ENCODE results near the gene BCOR. TPM values are rescaled to one million over a fixed set of nuclear protein-coding genes. Genes with fewer than 3 reads are reported as not detected.

The BCOR gene
- total and polyA plus RNA-seq, 9 of the 15 experiments (the other 6 are each of a cell fraction or from before 2014, with no cell fraction given) = 27.5 to 113 (median 37.6) TPM

- no peak for TF ChIP-seq ZBTB7A (IDR thresholded peaks at IDR 0.05; ENCODE audit: borderline replicate concordance, control insufficient read depth, low read depth, low read length)
- no peak for TF ChIP-seq SFPQ (IDR thresholded peaks at IDR 0.05; ENCODE audit: low read depth, low read length)
- TF ChIP-seq NR2F6 (CRISPR knock-in tag; IDR thresholded peaks at IDR 0.05) = no peak
- no peak for TF ChIP-seq ZNF212 (CRISPR knock-in tag; IDR thresholded peaks at IDR 0.05)
- peak; percentile 88 for TF ChIP-seq CCNT2 (IDR thresholded peaks at IDR 0.05; ENCODE audit: borderline replicate concordance, extremely low read depth, insufficient read length, low read depth, low read length)
- TF ChIP-seq CHD4 (IDR thresholded peaks at IDR 0.05; ENCODE audit: insufficient read depth, insufficient replicate concordance, low read depth, low read length, poor library complexity, severe bottlenecking) = no peak
- TF ChIP-seq ZNF77 (CRISPR knock-in tag; IDR thresholded peaks at IDR 0.05) = no peak
- TF ChIP-seq ZBED1 (IDR thresholded peaks at IDR 0.05) = no peak
- no peak for TF ChIP-seq ESRRB (CRISPR knock-in tag; IDR thresholded peaks at IDR 0.05; ENCODE audit: borderline replicate concordance)
- no peak for TF ChIP-seq EWSR1 (IDR thresholded peaks at IDR 0.05; ENCODE audit: borderline replicate concordance, low read depth, partially characterized antibody)
- peak; percentile 87 for TF ChIP-seq ZFP36 (IDR thresholded peaks at IDR 0.05; ENCODE audit: low read depth, low read length, partially characterized antibody)
- TF ChIP-seq GTF2E2 (tag; IDR thresholded peaks at IDR 0.05) = peak; percentile 84
- TF ChIP-seq CEBPG (CRISPR knock-in tag; IDR thresholded peaks at IDR 0.05) = no peak
- TF ChIP-seq CEBPG (tag; conservative IDR thresholded peaks at IDR 0.05 in 1 of 2, IDR thresholded peaks at IDR 0.05 in 1 of 2) = no peak
- no peak for TF ChIP-seq KAT8 (IDR thresholded peaks at IDR 0.05; ENCODE audit: low read depth)
- TF ChIP-seq MLLT1 (IDR thresholded peaks at IDR 0.05) = 0 out of 4 replicates have a peak, but pooled peaks of 1 of the 2 experiments have one; percentile 16
- no peak for TF ChIP-seq ZNF57 (CRISPR knock-in tag; IDR thresholded peaks at IDR 0.05)
- TF ChIP-seq NCOA1 (IDR thresholded peaks at IDR 0.05; ENCODE audit: low read depth) = no peak
- no peak for TF ChIP-seq ZNF778 (CRISPR knock-in tag; IDR thresholded peaks at IDR 0.05)
- no peak for TF ChIP-seq HDGF (IDR thresholded peaks at IDR 0.05)
- TF ChIP-seq EZH2 (IDR thresholded peaks at IDR 0.05; ENCODE audit: borderline replicate concordance, low read depth, low read length) = no peak
- no peak for TF ChIP-seq FOXA3 (CRISPR knock-in tag; conservative IDR thresholded peaks at IDR 0.05 in 1 of 2, IDR thresholded peaks at IDR 0.05 in 1 of 2)
- TF ChIP-seq NCOA2 (IDR thresholded peaks at IDR 0.05; ENCODE audit: partially characterized antibody in 2 of 2) = no peak
- TF ChIP-seq TFAP4 (CRISPR knock-in tag; IDR thresholded peaks at IDR 0.05; ENCODE audit: borderline replicate concordance) = peak; percentile 55; the same call in 1 of the 2 replicates
- no peak for TF ChIP-seq ZBTB43 (CRISPR knock-in tag; IDR thresholded peaks at IDR 0.05)
Observed at GRCh38 chrX:40108959-40109287, 11.2 kb upstream of the BCOR start (continued).
